ENCODE measurements around the gene TCAIM.

GRCh38 chr3:44444437-44444836 lies 105.9 kb downstream of the TCAIM start:
- no peak for TF ChIP-seq CTCF (IDR thresholded peaks at IDR 0.05; ENCODE audit: borderline replicate concordance, extremely low read depth, low read length, poor library complexity, severe bottlenecking)
- no peak for TF ChIP-seq EZH2 (IDR thresholded peaks at IDR 0.05; ENCODE audit: borderline replicate concordance, low read depth, low read length, severe bottlenecking)
